CD4-positive, alpha-beta memory T cell (primary cell): Measurements from ENCODE around the gene TMBIM1. TPM values are rescaled to one million over a fixed set of nuclear protein-coding genes. Genes with fewer than 3 reads are reported as not detected.
"Not testable (repeated sequence)": the region's sequence is repeated elsewhere in the genome, so short reads cannot be mapped to it uniquely, and the experiment has no call there.

ENCODE experiments used
- CTCF ChIA-PET: fragments of 350-600 bp; sonication (Branson Sonifier 250); formaldehyde crosslinking; loops from one replicate; lab custom pipeline; 2021; ENCODE audit warnings: inconsistent platforms; ENCODE audit not compliant: partially characterized antibody; lab: Charles Lee
- POLR2A ChIA-PET: fragments of 350-600 bp; sonication (Branson Sonifier 250); formaldehyde crosslinking; loops from one replicate; lab custom pipeline; 2021; ENCODE audit not compliant: partially characterized antibody; lab: Charles Lee
- DNase-seq, 5 donors: peaks; one replicate each; pipeline versions ENCODE4 v3.0.0 to v3.0.0-alpha.2; 2020 to 2022; ENCODE audit warnings: mixed read lengths in 1 of 5
- H3K27ac ChIP-seq: one replicate; pipeline ENCODE4 v1.7.0; 2013; ENCODE audit warnings: low read depth, low read length
- H3K27me3 ChIP-seq: 2 replicates; pipeline ENCODE4 v1.7.0; 2013; ENCODE audit warnings: mild to moderate bottlenecking, low read length, moderate library complexity; ENCODE audit not compliant: insufficient read depth
- H3K36me3 ChIP-seq: 2 replicates; pipeline ENCODE4 v1.7.0; 2013; ENCODE audit warnings: mild to moderate bottlenecking, low read length, moderate library complexity; ENCODE audit not compliant: insufficient read depth
- H3K4me1 ChIP-seq: 2 replicates; pipeline ENCODE4 v1.7.0; 2013; ENCODE audit warnings: mild to moderate bottlenecking, low read length, moderate library complexity; ENCODE audit not compliant: insufficient read depth
- H3K4me3 ChIP-seq, 2 donors: one replicate each; pipeline ENCODE4 v1.7.0; 2013; ENCODE audit warnings: low read length in 2 of 2, mild to moderate bottlenecking in 1 of 2
- H3K9me3 ChIP-seq, 2 donors: one replicate each; pipeline ENCODE4 v1.7.0; 2013; ENCODE audit warnings: low read length in 2 of 2, control low read depth in 1 of 2; ENCODE audit not compliant: control insufficient read depth in 1 of 2
- H3K27ac Mint-ChIP-seq, 7 donors: one replicate each; pipeline ENCODE4 v1.8.0; 2020 to 2021; ENCODE audit warnings: mixed read lengths in 7 of 7, mild to moderate bottlenecking in 6 of 7, inconsistent platforms in 3 of 7, moderate library complexity in 3 of 7
- H3K27me3 Mint-ChIP-seq, 2 donors: one replicate each; pipeline ENCODE4 v1.8.0; 2020 to 2021; ENCODE audit warnings: mixed read lengths in 2 of 2
- H3K36me3 Mint-ChIP-seq, 2 donors: one replicate each; pipeline ENCODE4 v1.8.0; 2020 to 2021; ENCODE audit warnings: mixed read lengths in 2 of 2, inconsistent platforms in 1 of 2, mild to moderate bottlenecking in 1 of 2
- H3K4me1 Mint-ChIP-seq, 4 donors: one replicate each; pipeline ENCODE4 v1.8.0; 2020 to 2021; ENCODE audit warnings: mixed read lengths in 4 of 4, mild to moderate bottlenecking in 1 of 4
- H3K4me3 Mint-ChIP-seq, 8 donors: one replicate each; pipeline ENCODE4 v1.8.0; 2020 to 2021; ENCODE audit warnings: mixed read lengths in 8 of 8, mild to moderate bottlenecking in 7 of 8, moderate library complexity in 6 of 8, inconsistent platforms in 3 of 8
- H3K9me3 Mint-ChIP-seq, 8 donors: one replicate each; pipeline ENCODE4 v1.8.0; 2020 to 2021; ENCODE audit warnings: mixed read lengths in 8 of 8, mild to moderate bottlenecking in 5 of 8, inconsistent platforms in 3 of 8, moderate library complexity in 1 of 8
- intact Hi-C: fragments of 100-400 bp; cut with micrococcal nuclease; formaldehyde crosslinking; loops from one replicate; pipeline ENCODE4 v1.15.1; 2023
- polyA plus RNA-seq, 2 donors: library from polyadenylated mRNA; unstranded; fragments of 300-500 nt; fragmentation: Illumina TruSeq; gene quantifications; one replicate each; pipeline ENCODE4 v1.2.3, GENCODE V29; 2021
- total RNA-seq, 2 experiments: library from RNA; stranded (reverse); gene quantifications; one replicate each; pipeline ENCODE4 v1.2.3, GENCODE V29; 2021

Gene TMBIM1
- total and polyA plus RNA-seq, 4 experiments from 2014 or later, result 140 to 220 (median 160) TPM

DNA sequence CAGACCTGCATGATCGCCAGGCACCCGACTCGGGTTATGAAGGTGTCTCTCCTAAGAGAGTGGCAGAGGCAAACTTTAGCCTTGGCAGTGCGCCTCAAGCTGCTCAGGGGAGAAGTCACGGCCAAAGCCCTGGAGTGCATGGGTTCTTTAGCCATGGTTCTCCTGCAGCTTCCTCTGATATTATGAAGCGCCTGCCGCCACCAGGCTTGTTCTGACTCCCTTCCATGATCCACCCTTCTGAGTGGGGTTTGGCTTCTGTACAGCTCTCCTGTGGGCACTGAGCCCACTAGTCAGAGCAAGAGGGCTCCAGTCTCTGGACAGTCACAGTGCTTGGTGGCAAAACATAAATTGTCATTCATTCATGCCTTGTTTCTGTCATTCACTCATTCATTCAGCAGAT, 25.9 kb upstream of the TMBIM1 start:
- Mint-ChIP-seq H3K4me1 (peaks cover 29 to 60% (median 42%) of the 10 kb centered on the region in 4 donors), H3K9me3 (peaks cover 0 to 3% (median 0%) of the 10 kb centered on the region in 8 donors), H3K4me3 (no peak overlapping the region), H3K36me3 (peaks cover 0 to 3% of the 10 kb centered on the region in 2 donors), H3K27ac (peak overlapping the region in 5 of 7 donors; percentile 31 to 95 (median 83)), H3K27me3 (no peaks in the 10 kb centered on the region)
- H3K27ac ChIP-seq, result no peak overlapping the region
- peaks cover 39% of the 10 kb centered on the region for H3K4me1 ChIP-seq
- H3K27me3 ChIP-seq, result no peaks in the 10 kb centered on the region
- no peaks in the 10 kb centered on the region for H3K36me3 ChIP-seq
- DNase-seq, result no peak
- H3K9me3 ChIP-seq, result no peaks in the 10 kb centered on the region
- ChIA-PET CTCF (interaction anchor here (1.1 to 3.6 kb wide), 4 partner anchors 16 to 39 kb away, joined by 3 to 26 read pairs (median 4); partner anchors contain the start of gene CATIP), POLR2A (interaction anchor here (1.4 to 3.8 kb wide), 2 partner anchors 9 to 78 kb away, joined by 4 to 17 read pairs; no protein-coding TSS in a partner anchor)
- H3K4me3 ChIP-seq, result no peak overlapping the region
- intact Hi-C loops, result loop anchor here (5.0 kb wide), 1 partner anchor 49 kb away; no protein-coding TSS in a partner anchor

DNA sequence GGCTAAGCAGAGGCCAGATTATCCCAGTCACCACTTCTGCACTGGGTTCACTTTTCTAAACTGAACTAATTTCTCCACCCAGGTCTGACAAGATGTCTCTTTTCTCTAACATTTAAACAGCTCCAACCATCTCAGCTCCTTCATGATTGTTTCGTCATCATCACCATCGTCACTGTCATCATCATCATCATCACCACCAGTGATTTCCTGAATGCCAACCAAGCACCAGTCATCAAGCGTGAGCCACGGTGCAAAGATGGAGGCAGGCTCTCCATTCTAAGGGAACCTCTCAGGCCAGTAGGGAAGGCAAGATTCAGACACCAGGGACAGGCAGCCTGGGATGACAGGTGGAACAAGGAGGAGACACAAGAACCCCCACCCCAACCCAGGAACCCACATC, 25.5 kb upstream of the TMBIM1 start:
- Mint-ChIP-seq H3K27me3 (no peaks in the 10 kb centered on the region), H3K4me1 (peaks cover 29 to 60% (median 42%) of the 10 kb centered on the region in 4 donors), H3K9me3 (peaks cover 0 to 3% (median 0%) of the 10 kb centered on the region in 8 donors), H3K27ac (peak overlapping the region; percentile 36 to 98 (median 95)), H3K36me3 (peaks cover 0 to 3% of the 10 kb centered on the region in 2 donors), H3K4me3 (peak overlapping the region in 4 of 8 donors; percentile 22 to 83 (median 38))
- no peaks in the 10 kb centered on the region for H3K27me3 ChIP-seq
- CTCF ChIA-PET, result interaction anchor here (1.1 to 3.6 kb wide), 6 partner anchors 10 to 46 kb away, joined by 3 to 26 read pairs (median 5); partner anchors contain the start of gene CATIP
- H3K36me3 ChIP-seq, result no peaks in the 10 kb centered on the region
- H3K9me3 ChIP-seq, result no peaks in the 10 kb centered on the region
- intact Hi-C loops, result loop anchor here (5.0 kb wide), 1 partner anchor 49 kb away; no protein-coding TSS in a partner anchor
- H3K4me3 ChIP-seq, result no peak overlapping the region
- no peak for DNase-seq
- H3K4me1 ChIP-seq, result peaks cover 39% of the 10 kb centered on the region
- POLR2A ChIA-PET, result interaction anchor here (1.1 to 3.8 kb wide), 5 partner anchors 8 to 82 kb away, joined by 4 to 17 read pairs (median 5); partner anchors contain the start of gene CTDSP1
- no peak overlapping the region for H3K27ac ChIP-seq

DNA sequence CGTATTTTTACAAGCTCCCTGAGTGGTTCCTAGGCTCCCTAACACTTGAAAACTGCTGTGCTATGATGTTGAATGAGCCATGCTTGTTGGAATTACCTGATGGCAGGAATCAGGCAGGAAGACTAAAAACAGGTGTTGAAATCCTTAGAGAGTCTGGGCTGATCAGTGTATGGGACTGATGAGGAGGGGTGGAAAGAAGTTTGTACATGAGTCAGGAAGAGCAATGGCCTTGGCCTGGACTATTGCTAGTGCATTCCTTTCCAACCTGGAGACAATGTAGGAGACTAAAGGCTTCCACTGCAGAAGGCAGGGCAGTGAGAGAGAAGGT, 25.0 kb upstream of the TMBIM1 start:
- peak overlapping the region in 5 of 8 donors; percentile 17 to 86 (median 78) for H3K4me3 Mint-ChIP-seq
- Histone ChIP-seq H3K36me3 (no peaks in the 10 kb centered on the region), H3K9me3 (no peaks in the 10 kb centered on the region), H3K27ac (no peak overlapping the region), H3K4me1 (peaks cover 34% of the 10 kb centered on the region), H3K4me3 (no peak overlapping the region), H3K27me3 (no peaks in the 10 kb centered on the region)
- CTCF ChIA-PET, result interaction anchor here (1.4 to 3.6 kb wide), 5 partner anchors 10 to 46 kb away, joined by 3 to 26 read pairs (median 5); partner anchors contain the start of gene CATIP
- peaks cover 27 to 56% (median 37%) of the 10 kb centered on the region in 4 donors for H3K4me1 Mint-ChIP-seq
- peaks cover 0 to 3% of the 10 kb centered on the region in 2 donors for H3K36me3 Mint-ChIP-seq
- H3K27ac Mint-ChIP-seq, result peak overlapping the region; percentile 90 to 98 (median 95)
- no peak for DNase-seq
- POLR2A ChIA-PET, result interaction anchor here (0.7 to 3.8 kb wide), 10 partner anchors 8 to 90 kb away, joined by 3 to 17 read pairs (median 5); partner anchors contain the start of gene CTDSP1
- peaks cover 0 to 3% (median 0%) of the 10 kb centered on the region in 8 donors for H3K9me3 Mint-ChIP-seq
- no peaks in the 10 kb centered on the region for H3K27me3 Mint-ChIP-seq
- intact Hi-C loops, result loop anchor here (5.0 kb wide), 1 partner anchor 50 kb away; no protein-coding TSS in a partner anchor

DNA sequence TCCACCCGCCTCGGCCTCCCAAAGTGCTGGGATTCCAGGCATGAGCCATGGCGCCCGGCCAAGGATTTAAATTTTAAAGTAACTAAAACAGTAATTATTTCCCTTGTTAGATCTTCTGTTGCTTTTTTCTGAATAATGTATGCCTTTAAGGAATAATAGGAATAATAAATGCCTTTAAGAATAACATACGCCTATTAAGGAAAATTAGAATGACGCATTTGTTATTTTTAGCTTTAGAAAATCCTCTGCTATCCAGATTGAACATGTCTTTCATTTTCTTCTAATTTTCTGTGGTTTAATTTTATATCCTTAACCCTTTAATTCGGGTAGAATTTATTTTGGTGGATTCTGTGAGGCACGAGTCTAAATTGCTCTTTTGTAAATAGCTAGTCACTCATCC, 23.1 kb upstream of the TMBIM1 start:
- H3K36me3 ChIP-seq, result no peaks in the 10 kb centered on the region
- H3K9me3 Mint-ChIP-seq, result peaks cover 0 to 3% (median 0%) of the 10 kb centered on the region in 8 donors
- H3K36me3 Mint-ChIP-seq, result peaks cover 0 to 3% of the 10 kb centered on the region in 2 donors
- no peaks in the 10 kb centered on the region for H3K27me3 ChIP-seq
- H3K27me3 Mint-ChIP-seq, result no peaks in the 10 kb centered on the region
- POLR2A ChIA-PET, result interaction anchor here (1.2 to 3.8 kb wide), 4 partner anchors 25 to 84 kb away, joined by 3 to 17 read pairs (median 9); partner anchors contain the start of gene CTDSP1
- peak overlapping the region; percentile 13 for H3K27ac ChIP-seq
- peaks cover 33% of the 10 kb centered on the region for H3K4me1 ChIP-seq
- H3K27ac Mint-ChIP-seq, result peak overlapping the region in 6 of 7 donors; percentile 81 to 97 (median 94)
- H3K9me3 ChIP-seq, result no peaks in the 10 kb centered on the region
- DNase-seq, result no peak
- CTCF ChIA-PET, result interaction anchor here (1.2 to 3.6 kb wide), 5 partner anchors 14 to 44 kb away, joined by 3 to 26 read pairs (median 7); partner anchors contain the start of gene CATIP
- intact Hi-C loops, result loop anchor here (5.0 kb wide), 1 partner anchor 52 kb away; no protein-coding TSS in a partner anchor
- no peak overlapping the region for H3K4me3 ChIP-seq
- H3K4me3 Mint-ChIP-seq, result peak overlapping the region in 2 of 8 donors; percentile 77 to 86
- peaks cover 25 to 45% (median 33%) of the 10 kb centered on the region in 4 donors for H3K4me1 Mint-ChIP-seq

DNA sequence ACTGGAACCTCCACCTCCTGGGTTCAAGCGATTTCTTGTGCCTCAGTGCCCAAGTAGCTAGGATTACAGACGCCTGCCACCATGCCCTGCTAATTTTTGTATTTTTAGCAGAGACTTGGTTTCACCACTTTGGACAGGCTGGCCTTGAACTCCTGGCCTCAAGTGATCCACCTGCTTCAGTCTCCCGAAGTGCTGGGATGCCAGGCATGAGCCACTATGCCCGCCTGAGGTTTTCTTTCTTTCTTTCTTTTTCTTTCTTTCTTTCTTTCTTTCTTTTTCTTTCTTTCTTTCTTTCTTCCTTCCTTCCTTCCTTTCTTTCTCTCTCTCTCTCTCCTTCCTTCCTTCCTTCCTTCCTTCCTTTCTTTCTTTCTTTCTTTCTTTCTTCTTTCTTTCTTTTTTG, 22.5 kb upstream of the TMBIM1 start:
- H3K27ac ChIP-seq, result not testable (repeated sequence)
- H3K4me1 ChIP-seq, result peaks cover 33% of the 10 kb centered on the region
- H3K27ac Mint-ChIP-seq, result peak overlapping the region in 2 of 7 donors; percentile 56 to 73

DNA sequence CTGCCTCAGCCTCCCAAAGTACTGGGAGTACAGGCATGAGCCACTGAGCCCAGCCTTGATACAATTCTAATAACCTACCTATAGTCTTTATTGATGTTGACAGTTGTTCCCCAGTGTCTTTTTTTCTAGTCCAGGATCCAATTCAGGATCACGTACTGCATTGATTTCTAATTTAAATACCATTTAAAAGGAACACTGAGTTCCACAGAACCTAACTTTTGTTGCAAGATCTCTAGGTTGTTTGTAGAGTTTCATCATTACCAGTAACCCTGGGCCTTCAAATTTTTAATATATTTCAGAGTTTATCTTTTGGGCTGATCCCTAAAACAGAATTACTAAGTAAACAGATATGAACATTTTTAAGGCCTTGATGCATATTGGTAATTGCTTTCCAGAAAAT, 21.1 kb upstream of the TMBIM1 start:
- Mint-ChIP-seq H3K27me3 (peaks cover 0 to 1% of the 10 kb centered on the region in 2 donors), H3K36me3 (peaks cover 0 to 3% of the 10 kb centered on the region in 2 donors), H3K4me3 (no peak overlapping the region), H3K27ac (peak overlapping the region in 2 of 7 donors; percentile 23 to 36), H3K4me1 (peaks cover 23 to 33% (median 28%) of the 10 kb centered on the region in 4 donors), H3K9me3 (peaks cover 0 to 3% (median 0%) of the 10 kb centered on the region in 8 donors)
- Histone ChIP-seq H3K4me1 (peaks cover 32% of the 10 kb centered on the region), H3K9me3 (no peaks in the 10 kb centered on the region), H3K36me3 (no peaks in the 10 kb centered on the region), H3K4me3 (no peak overlapping the region), H3K27me3 (no peaks in the 10 kb centered on the region), H3K27ac (no peak overlapping the region)
- no peak for DNase-seq
- CTCF ChIA-PET, result no interaction called here
- POLR2A ChIA-PET, result no interaction called here
- intact Hi-C loops, result no loop called here

More for the DNA sequence above, 22.5 kb upstream of the TMBIM1 start:
- H3K27me3 ChIP-seq, H3K9me3 ChIP-seq, DNase-seq, H3K36me3 Mint-ChIP-seq, H3K27me3 Mint-ChIP-seq, H3K4me3 ChIP-seq, H3K36me3 ChIP-seq, H3K4me3 Mint-ChIP-seq, H3K9me3 Mint-ChIP-seq: not testable (repeated sequence)
- CTCF ChIA-PET, result interaction anchor here (1.5 to 2.9 kb wide), 3 partner anchors 13 to 43 kb away, joined by 4 to 13 read pairs (median 7); no protein-coding TSS in a partner anchor
- H3K4me1 Mint-ChIP-seq, result peaks cover 25 to 39% (median 31%) of the 10 kb centered on the region in 4 donors
- POLR2A ChIA-PET, result interaction anchor here (3.8 kb wide), 1 partner anchor 82 kb away, joined by 17 read pairs; no protein-coding TSS in a partner anchor
- intact Hi-C loops, result loop anchor here (5.0 kb wide), 1 partner anchor 53 kb away; no protein-coding TSS in a partner anchor
